A549 (cell line): ENCODE results near the gene COIL. TPM values are rescaled to one million over a fixed set of nuclear protein-coding genes. Genes with fewer than 3 reads are reported as not detected.

ENCODE experiments used
- ATAC-seq, 2 experiments: fragments of 200-7000 bp in 1 of 2; fragments of >200 bp in 1 of 2; cut with Nextera tagmentation in 1 of 2; cut with Tn5 transposase in 1 of 2; 3 replicates each; pipeline versions ENCODE4 v1.8.0 to v1.9.1; 2018 to 2020; ENCODE audit warnings: mild to moderate bottlenecking in 1 of 2, moderate library complexity in 1 of 2
- CTCF ChIA-PET: fragments of 300-600 bp; sonication (Branson Sonifier 250); formaldehyde crosslinking; extraction: SDS; loops from one replicate; lab custom pipeline; 2021; ENCODE audit warnings: antibody characterized with exemption, inconsistent platforms; lab: Yijun Ruan, JAX
- POLR2A ChIA-PET: fragments of 350-600 bp; formaldehyde crosslinking; extraction: SDS; loops from one replicate; lab custom pipeline; 2021; ENCODE audit warnings: antibody characterized with exemption, inconsistent platforms; lab: Yijun Ruan, JAX
- DNase-seq, 2 experiments: peaks; one replicate each; pipeline versions ENCODE4 v3.0.0 to v3.0.0-alpha.2; 2011 to 2016; ENCODE audit warnings: low read depth in 1 of 2, low spot score in 1 of 2
- FAIRE-seq: peaks from 2 replicates; lab custom pipeline; 2011; peaks lifted over from hg19 to GRCh38; lab: Jason Lieb, UNC
- H3K27ac ChIP-seq, 2 experiments: fragments of >200 bp; sonication (Bioruptor Twin); formaldehyde crosslinking; 3 replicates each; pipeline ENCODE4 v1.5.1; 2016 to 2017
- H3K4me1 ChIP-seq: fragments of >200 bp; sonication (Bioruptor Twin); formaldehyde crosslinking; 3 replicates; pipeline ENCODE4 v1.6.1; 2016
- H3K4me2 ChIP-seq: fragments of >200 bp; sonication (Bioruptor Twin); formaldehyde crosslinking; 3 replicates; pipeline ENCODE4 v1.6.1; 2016
- H3K4me3 ChIP-seq: fragments of >200 bp; sonication (Bioruptor Twin); formaldehyde crosslinking; 3 replicates; pipeline ENCODE4 v1.5.1; 2016
- H3K9me3 ChIP-seq: fragments of >200 bp; sonication (Bioruptor Twin); formaldehyde crosslinking; 3 replicates; pipeline ENCODE4 v1.6.1; 2016
- BHLHE40 ChIP-seq: IDR thresholded peaks from 2 replicates; pipeline ENCODE4 v1.6.1; 2012; ENCODE audit warnings: low read depth, low read length, inconsistent platforms
- CBX2 ChIP-seq: fragments of 200-600 bp; sonication (generic); IDR thresholded peaks from 2 replicates; pipeline ENCODE4 v1.6.1; 2016; ENCODE audit warnings: low read depth, mild to moderate bottlenecking, borderline replicate concordance
- CBX8 ChIP-seq: fragments of 200-600 bp; sonication (generic); IDR thresholded peaks from 2 replicates; pipeline ENCODE4 v1.6.1; 2016
- CEBPB ChIP-seq, 2 experiments: fragments of >200 bp in 1 of 2; sonication (Bioruptor Twin) in 1 of 2; formaldehyde crosslinking in 1 of 2; IDR thresholded peaks; 2 replicates each; pipeline ENCODE4 v1.6.1; 2012 to 2016
- CHD4 ChIP-seq: fragments of 200-600 bp; sonication (generic); IDR thresholded peaks from 2 replicates; pipeline ENCODE4 v1.6.1; 2016; ENCODE audit warnings: antibody characterized with exemption, mild to moderate bottlenecking, borderline replicate concordance
- EHF ChIP-seq: fragments of 250-450 bp; sonication (Bioruptor Pico); IDR thresholded peaks from 2 replicates; pipeline ENCODE4 v1.5.0; 2020; ENCODE audit warnings: mild to moderate bottlenecking
- EHMT2 ChIP-seq: fragments of 200-600 bp; sonication (generic); IDR thresholded peaks from 2 replicates; pipeline ENCODE4 v1.6.1; 2016; ENCODE audit warnings: antibody characterized with exemption, low read depth, mild to moderate bottlenecking, moderate library complexity
- GATA3 ChIP-seq: IDR thresholded peaks from 2 replicates; pipeline ENCODE4 v1.6.1; 2012; ENCODE audit warnings: borderline replicate concordance
- HEYL ChIP-seq: fragments of 250-450 bp; sonication (Bioruptor Pico); IDR thresholded peaks from 2 replicates; pipeline ENCODE4 v1.8.0; 2021; ENCODE audit warnings: mild to moderate bottlenecking, moderate library complexity
- JUNB ChIP-seq: fragments of >200 bp; sonication (Bioruptor Twin); formaldehyde crosslinking; IDR thresholded peaks from 2 replicates; pipeline ENCODE4 v1.6.1; 2016
- MAFK ChIP-seq: fragments of 450-650 bp; IDR thresholded peaks from 2 replicates; pipeline ENCODE4 v1.6.1; 2014; ENCODE audit not compliant: partially characterized antibody
- MYC ChIP-seq: IDR thresholded peaks from 2 replicates; pipeline ENCODE4 v1.6.1; 2012; ENCODE audit warnings: mild to moderate bottlenecking, inconsistent platforms, low read length, improper control_type of control experiment, borderline replicate concordance
- NR3C1 ChIP-seq: fragments of >200 bp; sonication (Bioruptor Twin); formaldehyde crosslinking; IDR thresholded peaks from 3 replicates; pipeline ENCODE4 v1.6.1; 2017
- POLR2AphosphoS2 ChIP-seq: conservative IDR thresholded peaks from 2 replicates; pipeline ENCODE4 v1.6.1; 2012; ENCODE audit warnings: low read length, improper control_type of control experiment, inconsistent platforms
- RFX5 ChIP-seq: fragments of 450-650 bp; IDR thresholded peaks from 2 replicates; pipeline ENCODE4 v1.7.1; 2014; ENCODE audit warnings: antibody characterized with exemption, mild to moderate bottlenecking, moderate library complexity
- SMC3 ChIP-seq: fragments of >200 bp; sonication (Bioruptor Twin); formaldehyde crosslinking; IDR thresholded peaks from 3 replicates; pipeline ENCODE4 v1.6.1; 2018; ENCODE audit warnings: inconsistent platforms
- ZFP36 ChIP-seq: fragments of 450-650 bp; IDR thresholded peaks from 2 replicates; pipeline ENCODE4 v1.6.1; 2014; ENCODE audit warnings: borderline replicate concordance; ENCODE audit not compliant: partially characterized antibody
- WGBS: methylation state at CpG from one replicate; pipeline ENCODE4 v1.1.6; 2017; ENCODE audit errors: missing lambda C conversion rate; 5-methylcytosine and 5-hydroxymethylcytosine counted together
- polyA plus RNA-seq, 4 experiments: library from polyadenylated mRNA; depleted of rRNA in 3 of 4; stranded (reverse); fragments of >200 nt; fragmentation: RNase III in 1 of 4; extraction: RNeasy Plus Mini Kit Qiagen cat#74134 plus additional on column Dnase treatment in 1 of 4; gene quantifications; 2 replicates in 3 of 4; 3 replicates in 1 of 4; pipeline ENCODE4 v1.2.3, GENCODE V29; 2011 to 2017
- TF ChIP-seq, protein P1 (sequence below): IDR thresholded peaks from 2 replicates; pipeline ENCODE4 v1.6.1; 2012
- TF ChIP-seq, protein P2 (sequence below): fragments of 150-350 bp; IDR thresholded peaks from 2 replicates; pipeline ENCODE4 v1.6.1; 2014; ENCODE audit warnings: low read depth, mild to moderate bottlenecking, low read length
- TF ChIP-seq, protein P3 (sequence below): fragments of 450-650 bp; IDR thresholded peaks from 2 replicates; pipeline ENCODE4 v1.6.1; 2014; ENCODE audit warnings: antibody characterized with exemption
- TF ChIP-seq, protein P4 (sequence below): fragments of >200 bp; sonication (Bioruptor Twin); formaldehyde crosslinking; IDR thresholded peaks from 3 replicates; pipeline ENCODE4 v1.5.1; 2016
- TF ChIP-seq, protein P5 (sequence below): fragments of 200-600 bp; sonication (generic); IDR thresholded peaks from 2 replicates; pipeline ENCODE4 v1.6.1; 2016; ENCODE audit warnings: antibody characterized with exemption, mild to moderate bottlenecking, moderate library complexity

The COIL gene
- polyA plus RNA-seq, 2 of the 4 experiments (the other 2 are of a cell fraction) = 16.9 to 20.3 TPM

DNA sequence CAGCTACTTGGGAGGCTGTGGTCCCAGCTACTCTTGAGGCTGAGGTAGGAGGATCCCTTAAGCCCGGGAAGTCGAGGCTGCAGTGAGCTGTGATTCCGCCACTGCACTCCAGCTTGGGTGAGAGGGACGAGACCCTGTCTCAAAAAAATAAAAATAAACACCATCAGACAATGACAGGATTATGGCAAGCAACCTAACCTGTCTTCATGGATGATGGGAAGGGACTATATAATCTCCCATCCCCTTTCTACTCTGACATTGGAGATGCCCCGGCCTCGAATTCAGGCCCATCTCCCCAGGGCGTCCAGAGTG is 47.9 kb downstream of the COIL start (continued):
- no peak for TF ChIP-seq MAFK
- TF ChIP-seq, protein P1, sequence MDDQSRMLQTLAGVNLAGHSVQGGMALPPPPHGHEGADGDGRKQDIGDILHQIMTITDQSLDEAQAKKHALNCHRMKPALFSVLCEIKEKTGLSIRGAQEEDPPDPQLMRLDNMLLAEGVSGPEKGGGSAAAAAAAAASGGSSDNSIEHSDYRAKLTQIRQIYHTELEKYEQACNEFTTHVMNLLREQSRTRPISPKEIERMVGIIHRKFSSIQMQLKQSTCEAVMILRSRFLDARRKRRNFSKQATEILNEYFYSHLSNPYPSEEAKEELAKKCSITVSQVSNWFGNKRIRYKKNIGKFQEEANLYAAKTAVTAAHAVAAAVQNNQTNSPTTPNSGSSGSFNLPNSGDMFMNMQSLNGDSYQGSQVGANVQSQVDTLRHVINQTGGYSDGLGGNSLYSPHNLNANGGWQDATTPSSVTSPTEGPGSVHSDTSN = no peak
- no peak for TF ChIP-seq MYC
- TF ChIP-seq POLR2AphosphoS2 = no peak

DNA sequence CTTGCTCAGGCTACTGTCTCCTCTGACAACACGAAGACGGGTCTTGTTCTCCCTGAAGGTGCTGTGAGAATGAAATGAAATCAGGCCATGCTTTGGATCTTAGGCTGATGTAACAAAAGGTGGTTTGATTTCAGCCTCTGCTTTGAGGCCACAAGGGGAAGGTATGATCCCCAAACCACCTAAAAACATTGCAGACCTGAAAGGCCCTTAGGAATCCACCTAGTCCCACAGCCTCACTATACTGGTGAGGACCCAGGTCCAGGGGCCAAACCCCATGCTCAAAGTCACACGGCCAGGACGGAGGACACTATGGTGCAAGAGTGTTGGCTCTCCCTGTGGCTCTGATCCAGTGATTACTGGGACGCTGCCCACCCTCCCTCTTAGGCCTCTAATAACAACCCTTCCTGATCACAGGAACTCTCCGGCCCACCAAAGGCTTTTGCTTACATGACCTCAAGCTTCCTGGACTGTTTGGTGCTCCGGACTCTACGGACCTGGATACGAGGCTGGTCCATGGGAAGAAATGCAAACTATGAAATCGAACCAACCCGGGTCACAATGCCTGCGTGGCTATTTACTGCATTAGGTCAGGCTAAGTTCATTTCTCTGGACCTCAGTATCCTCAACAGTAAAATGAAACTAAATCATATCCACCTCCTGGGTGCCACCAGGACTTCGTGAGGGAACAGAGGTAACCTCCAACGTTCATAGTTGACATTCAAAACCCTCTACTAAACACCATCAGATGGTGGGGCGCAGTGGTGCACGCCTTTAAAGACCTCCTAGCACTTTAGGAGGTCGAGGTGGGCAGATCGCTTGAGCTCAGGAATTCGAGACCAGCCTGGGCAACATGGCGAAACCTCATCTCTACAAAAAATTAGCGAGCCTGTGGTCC is 48.5 kb downstream of the COIL start:
- ATAC-seq = no peak
- 66% methylated on average over 21 of the region's 21 CpGs for WGBS
- no peak for DNase-seq
- peak overlapping the region; percentile 63 for H3K4me3 ChIP-seq
- H3K27ac ChIP-seq = peak overlapping the region; percentile 93 to 94; a peak in 5 of 6 replicates
- CTCF ChIA-PET = interaction anchor here (1.0 to 2.6 kb wide), 6 partner anchors 9 to 93 kb away, joined by 4 to 10 read pairs (median 4); no protein-coding TSS in a partner anchor
- peaks cover 3% of the 10 kb centered on the region; the same call in 2 of the 3 replicates for H3K9me3 ChIP-seq
- H3K4me2 ChIP-seq = peak overlapping the region; percentile 90
- POLR2A ChIA-PET = no interaction called here
- peaks cover 47% of the 10 kb centered on the region for H3K4me1 ChIP-seq
- FAIRE-seq = no peak
- TF ChIP-seq NR3C1 = no peak
- no peak for TF ChIP-seq ZFP36
- TF ChIP-seq, protein P2, sequence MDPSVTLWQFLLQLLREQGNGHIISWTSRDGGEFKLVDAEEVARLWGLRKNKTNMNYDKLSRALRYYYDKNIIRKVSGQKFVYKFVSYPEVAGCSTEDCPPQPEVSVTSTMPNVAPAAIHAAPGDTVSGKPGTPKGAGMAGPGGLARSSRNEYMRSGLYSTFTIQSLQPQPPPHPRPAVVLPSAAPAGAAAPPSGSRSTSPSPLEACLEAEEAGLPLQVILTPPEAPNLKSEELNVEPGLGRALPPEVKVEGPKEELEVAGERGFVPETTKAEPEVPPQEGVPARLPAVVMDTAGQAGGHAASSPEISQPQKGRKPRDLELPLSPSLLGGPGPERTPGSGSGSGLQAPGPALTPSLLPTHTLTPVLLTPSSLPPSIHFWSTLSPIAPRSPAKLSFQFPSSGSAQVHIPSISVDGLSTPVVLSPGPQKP = no peak
- TF ChIP-seq, protein P3, sequence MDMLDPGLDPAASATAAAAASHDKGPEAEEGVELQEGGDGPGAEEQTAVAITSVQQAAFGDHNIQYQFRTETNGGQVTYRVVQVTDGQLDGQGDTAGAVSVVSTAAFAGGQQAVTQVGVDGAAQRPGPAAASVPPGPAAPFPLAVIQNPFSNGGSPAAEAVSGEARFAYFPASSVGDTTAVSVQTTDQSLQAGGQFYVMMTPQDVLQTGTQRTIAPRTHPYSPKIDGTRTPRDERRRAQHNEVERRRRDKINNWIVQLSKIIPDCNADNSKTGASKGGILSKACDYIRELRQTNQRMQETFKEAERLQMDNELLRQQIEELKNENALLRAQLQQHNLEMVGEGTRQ = no peak
- TF ChIP-seq HEYL (CRISPR knock-in tag) = no peak
- TF ChIP-seq GATA3 = no peak
- no peak for TF ChIP-seq JUNB
- no peak for TF ChIP-seq EHMT2
- no peak for TF ChIP-seq BHLHE40
- no peak for TF ChIP-seq CEBPB (IDR thresholded peaks at IDR 0.05)
- TF ChIP-seq CBX8 = no peak
- no peak for TF ChIP-seq RFX5
- TF ChIP-seq, protein P4, sequence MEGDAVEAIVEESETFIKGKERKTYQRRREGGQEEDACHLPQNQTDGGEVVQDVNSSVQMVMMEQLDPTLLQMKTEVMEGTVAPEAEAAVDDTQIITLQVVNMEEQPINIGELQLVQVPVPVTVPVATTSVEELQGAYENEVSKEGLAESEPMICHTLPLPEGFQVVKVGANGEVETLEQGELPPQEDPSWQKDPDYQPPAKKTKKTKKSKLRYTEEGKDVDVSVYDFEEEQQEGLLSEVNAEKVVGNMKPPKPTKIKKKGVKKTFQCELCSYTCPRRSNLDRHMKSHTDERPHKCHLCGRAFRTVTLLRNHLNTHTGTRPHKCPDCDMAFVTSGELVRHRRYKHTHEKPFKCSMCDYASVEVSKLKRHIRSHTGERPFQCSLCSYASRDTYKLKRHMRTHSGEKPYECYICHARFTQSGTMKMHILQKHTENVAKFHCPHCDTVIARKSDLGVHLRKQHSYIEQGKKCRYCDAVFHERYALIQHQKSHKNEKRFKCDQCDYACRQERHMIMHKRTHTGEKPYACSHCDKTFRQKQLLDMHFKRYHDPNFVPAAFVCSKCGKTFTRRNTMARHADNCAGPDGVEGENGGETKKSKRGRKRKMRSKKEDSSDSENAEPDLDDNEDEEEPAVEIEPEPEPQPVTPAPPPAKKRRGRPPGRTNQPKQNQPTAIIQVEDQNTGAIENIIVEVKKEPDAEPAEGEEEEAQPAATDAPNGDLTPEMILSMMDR = no peak
- TF ChIP-seq CBX2 = no peak
- no peak for TF ChIP-seq EHF (CRISPR knock-in tag)
- no peak for TF ChIP-seq SMC3
- TF ChIP-seq, protein P5, sequence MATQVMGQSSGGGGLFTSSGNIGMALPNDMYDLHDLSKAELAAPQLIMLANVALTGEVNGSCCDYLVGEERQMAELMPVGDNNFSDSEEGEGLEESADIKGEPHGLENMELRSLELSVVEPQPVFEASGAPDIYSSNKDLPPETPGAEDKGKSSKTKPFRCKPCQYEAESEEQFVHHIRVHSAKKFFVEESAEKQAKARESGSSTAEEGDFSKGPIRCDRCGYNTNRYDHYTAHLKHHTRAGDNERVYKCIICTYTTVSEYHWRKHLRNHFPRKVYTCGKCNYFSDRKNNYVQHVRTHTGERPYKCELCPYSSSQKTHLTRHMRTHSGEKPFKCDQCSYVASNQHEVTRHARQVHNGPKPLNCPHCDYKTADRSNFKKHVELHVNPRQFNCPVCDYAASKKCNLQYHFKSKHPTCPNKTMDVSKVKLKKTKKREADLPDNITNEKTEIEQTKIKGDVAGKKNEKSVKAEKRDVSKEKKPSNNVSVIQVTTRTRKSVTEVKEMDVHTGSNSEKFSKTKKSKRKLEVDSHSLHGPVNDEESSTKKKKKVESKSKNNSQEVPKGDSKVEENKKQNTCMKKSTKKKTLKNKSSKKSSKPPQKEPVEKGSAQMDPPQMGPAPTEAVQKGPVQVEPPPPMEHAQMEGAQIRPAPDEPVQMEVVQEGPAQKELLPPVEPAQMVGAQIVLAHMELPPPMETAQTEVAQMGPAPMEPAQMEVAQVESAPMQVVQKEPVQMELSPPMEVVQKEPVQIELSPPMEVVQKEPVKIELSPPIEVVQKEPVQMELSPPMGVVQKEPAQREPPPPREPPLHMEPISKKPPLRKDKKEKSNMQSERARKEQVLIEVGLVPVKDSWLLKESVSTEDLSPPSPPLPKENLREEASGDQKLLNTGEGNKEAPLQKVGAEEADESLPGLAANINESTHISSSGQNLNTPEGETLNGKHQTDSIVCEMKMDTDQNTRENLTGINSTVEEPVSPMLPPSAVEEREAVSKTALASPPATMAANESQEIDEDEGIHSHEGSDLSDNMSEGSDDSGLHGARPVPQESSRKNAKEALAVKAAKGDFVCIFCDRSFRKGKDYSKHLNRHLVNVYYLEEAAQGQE = no peak
- no peak for TF ChIP-seq CHD4
